ENCODE results near the gene BTBD18.

DNA sequence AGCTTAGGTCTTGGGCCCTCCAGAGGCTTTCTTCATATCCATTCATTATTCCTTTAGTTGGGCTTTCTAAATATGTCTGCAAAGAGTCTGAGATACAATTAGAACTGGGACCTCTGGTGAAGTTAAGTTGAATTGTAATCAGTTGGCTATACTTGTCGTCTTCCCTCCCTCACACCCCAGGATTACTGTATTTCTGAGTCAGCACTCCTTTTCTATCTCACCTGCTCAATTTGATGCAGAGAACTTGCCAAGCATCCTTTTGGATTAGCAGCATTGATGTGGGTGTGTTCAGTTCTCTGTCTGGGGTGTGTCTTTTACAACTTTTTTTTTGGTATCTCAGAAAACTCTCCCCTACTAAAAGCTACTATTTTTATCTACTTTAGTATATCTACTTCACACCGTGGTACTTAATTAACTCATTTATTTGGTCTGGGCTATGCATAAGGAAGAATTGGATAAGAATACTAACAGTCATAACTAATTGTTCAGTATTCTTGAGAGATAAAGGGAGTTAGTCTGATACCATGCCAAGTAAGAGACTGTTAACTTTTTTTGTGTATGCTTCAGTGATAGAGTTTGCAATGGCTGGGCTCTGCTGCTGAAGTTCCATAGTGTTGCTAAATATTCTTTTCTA, 25.1 kb upstream of the BTBD18 start:
- TF ChIP-seq, protein P1, sequence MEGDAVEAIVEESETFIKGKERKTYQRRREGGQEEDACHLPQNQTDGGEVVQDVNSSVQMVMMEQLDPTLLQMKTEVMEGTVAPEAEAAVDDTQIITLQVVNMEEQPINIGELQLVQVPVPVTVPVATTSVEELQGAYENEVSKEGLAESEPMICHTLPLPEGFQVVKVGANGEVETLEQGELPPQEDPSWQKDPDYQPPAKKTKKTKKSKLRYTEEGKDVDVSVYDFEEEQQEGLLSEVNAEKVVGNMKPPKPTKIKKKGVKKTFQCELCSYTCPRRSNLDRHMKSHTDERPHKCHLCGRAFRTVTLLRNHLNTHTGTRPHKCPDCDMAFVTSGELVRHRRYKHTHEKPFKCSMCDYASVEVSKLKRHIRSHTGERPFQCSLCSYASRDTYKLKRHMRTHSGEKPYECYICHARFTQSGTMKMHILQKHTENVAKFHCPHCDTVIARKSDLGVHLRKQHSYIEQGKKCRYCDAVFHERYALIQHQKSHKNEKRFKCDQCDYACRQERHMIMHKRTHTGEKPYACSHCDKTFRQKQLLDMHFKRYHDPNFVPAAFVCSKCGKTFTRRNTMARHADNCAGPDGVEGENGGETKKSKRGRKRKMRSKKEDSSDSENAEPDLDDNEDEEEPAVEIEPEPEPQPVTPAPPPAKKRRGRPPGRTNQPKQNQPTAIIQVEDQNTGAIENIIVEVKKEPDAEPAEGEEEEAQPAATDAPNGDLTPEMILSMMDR (IDR thresholded peaks at IDR 0.05; ENCODE audit: poor library complexity), result no peak
- no peak for TF ChIP-seq EZH2 (IDR thresholded peaks at IDR 0.05; ENCODE audit: borderline replicate concordance)
- no peak for TF ChIP-seq EZH2phosphoT487 (IDR thresholded peaks at IDR 0.05; ENCODE audit: low read depth, severe bottlenecking, unreplicated experiment)
